DMS153 treated with DMSO at 0.1 percent for 48 hours (cell line): Measurements from ENCODE around the gene ACOT7.
A peak's percentile ranks its signal among the peaks of the same experiment; 100 is the strongest.

Experiments used
- DNase-seq: peaks from one replicate; lab custom pipeline; 2025; ENCODE audit not compliant: unreplicated experiment; lab: John Stamatoyannopoulos, UW

Gene ACOT7

DNA sequence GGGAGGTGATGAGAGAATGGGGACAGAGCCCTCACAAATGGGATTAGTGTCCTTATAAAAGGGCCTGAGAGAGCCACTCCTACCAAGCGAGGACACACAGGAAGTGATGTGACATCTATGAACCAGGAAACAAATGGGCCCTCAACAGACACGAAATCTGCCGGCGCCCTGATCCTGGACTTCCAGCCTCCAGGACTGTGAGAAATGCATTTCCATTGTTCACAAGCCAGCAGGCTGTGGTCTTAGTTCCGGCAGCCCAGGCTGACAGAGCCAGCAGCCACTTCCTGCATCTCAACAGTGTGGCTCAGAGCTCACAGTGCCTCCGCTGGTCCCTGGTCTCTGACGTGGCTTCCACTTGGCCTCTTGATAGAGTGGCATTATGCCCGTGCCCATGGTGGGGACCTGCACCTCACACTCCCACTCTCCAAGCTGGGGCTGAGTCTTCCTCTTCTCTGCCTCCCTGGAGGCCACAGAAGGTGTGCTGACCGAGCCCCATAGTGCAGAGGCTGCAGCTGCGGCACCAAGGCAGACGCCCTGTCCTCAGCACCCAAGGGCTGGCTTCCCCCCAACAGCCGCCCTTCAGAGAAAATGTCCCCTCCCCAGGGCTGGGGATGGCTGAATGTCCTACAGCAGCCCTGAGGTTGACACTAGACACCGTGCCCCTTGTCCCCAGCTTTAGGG lies 44.9 kb downstream of the ACOT7 start:
- DNase-seq: peak; percentile 44

- DNase-seq: no peak
These were observed 45.7 kb downstream of the ACOT7 start for GRCh38 chr1:6347641-6348487.

DNA sequence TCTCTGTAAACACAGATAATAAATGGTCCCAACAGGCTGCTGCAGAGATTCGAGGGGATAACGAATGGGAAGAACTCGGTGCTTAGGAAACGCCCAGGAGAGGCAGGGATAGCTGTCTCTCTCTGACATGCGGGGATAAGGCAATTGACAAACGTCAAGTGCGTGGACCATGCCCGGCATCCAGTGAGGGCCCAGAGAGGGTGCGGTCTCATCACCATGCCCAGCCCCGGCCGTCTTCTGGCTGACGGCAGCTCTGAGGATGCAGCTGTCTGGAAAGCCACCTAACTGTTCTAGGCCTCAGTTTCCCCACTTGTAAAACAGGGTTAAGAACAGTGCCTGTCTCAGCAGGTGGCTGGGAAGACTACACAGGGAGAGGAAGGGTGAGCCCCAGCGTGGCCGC lies 48.1 kb downstream of the ACOT7 start:
- DNase-seq: no peak

GRCh38 chr1:6345009-6345408 lies 48.6 kb downstream of the ACOT7 start:
- no peak for DNase-seq

DNA sequence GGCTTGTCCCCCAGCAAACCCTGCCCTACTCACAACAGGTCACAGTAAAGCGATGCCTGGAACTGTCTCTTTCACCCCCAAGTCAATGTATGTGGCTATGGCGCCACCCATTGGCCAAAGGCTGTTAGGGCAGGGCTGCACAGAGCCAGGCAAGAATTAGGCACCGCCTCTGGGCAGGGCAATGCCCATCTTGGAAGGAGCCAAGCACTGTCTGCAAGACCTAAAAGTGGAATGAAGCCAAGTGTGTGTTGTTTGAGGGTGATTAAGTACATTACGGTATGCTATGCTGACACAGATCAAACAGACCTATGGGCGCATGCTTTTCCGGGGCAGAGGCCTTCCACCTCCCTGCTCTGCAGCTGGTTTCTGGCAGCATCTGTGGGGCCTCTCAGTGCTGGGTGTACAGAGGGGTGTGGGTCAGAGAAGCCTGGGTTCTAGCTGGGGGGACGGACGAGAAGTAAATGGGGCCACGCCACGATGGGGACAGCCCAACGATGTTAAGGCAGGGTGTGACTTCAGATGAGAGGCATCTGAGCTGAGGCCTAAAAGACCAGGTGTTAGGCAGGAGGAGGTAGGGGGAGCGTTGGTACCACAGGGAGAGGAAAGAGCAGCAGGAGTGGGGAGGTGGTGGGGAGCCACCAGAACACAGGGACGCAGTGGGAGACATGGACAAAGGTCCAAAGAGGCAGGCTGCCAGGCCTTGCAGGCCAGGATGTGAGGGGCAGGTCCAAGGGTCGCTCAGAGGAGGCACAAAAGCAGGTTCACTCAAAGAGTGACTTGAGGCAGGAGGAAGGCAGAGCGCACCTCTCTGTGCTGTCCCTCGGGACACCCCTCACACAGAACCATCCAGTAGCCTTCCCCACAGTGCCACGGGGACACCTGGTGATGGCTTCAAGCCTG lies 49.8 kb downstream of the ACOT7 start:
- DNase-seq: peak; percentile 27

- no peak for DNase-seq
These were observed 51.5 kb downstream of the ACOT7 start for GRCh38 chr1:6342056-6342455.

DNA sequence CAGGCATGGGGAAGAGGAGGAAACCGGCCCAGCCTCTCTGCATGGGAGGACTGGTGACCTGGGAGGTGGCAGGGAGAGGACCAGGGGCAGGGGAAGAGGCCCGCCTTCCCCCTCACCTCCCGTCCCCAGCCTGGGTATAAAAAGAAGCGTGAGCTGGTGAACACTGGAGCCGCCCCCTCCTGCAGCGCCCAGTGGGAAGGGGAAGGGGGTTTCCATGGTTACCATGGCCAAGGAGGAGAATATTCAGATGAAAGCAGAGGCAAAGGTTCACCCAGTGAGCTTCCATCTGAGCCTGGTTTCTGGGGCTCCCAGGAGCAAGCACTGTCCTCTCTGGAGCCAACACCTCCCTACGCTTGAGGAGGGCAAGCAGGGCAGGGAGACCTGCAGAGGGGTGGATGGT lies 54.9 kb downstream of the ACOT7 start:
- DNase-seq: no peak

GRCh38 chr1:6336776-6337622 lies 56.6 kb downstream of the ACOT7 start:
- DNase-seq: no peak

GRCh38 chr1:6334261-6334993 lies 59.1 kb downstream of the ACOT7 start:
- DNase-seq: no peak

DNA sequence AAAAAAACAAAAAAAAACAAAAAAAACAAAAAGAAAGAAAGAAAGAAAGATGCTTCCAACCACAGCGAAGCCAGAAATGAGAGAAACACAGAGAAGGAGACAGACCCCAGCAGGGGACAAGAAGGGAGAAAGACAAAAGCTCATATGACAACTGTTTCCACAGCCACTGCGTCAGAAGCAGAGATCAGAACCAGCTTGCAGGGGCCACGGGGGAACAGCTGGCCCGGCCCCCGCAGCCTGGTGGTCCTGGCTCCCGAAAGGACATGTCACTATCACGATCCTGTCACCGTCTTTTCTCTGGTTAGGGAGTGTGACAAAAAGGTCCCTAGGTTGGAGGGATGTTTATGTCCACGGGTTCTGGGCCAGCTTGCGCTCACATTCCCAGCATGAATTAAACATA lies 60.7 kb downstream of the ACOT7 start:
- DNase-seq: no peak

DNA sequence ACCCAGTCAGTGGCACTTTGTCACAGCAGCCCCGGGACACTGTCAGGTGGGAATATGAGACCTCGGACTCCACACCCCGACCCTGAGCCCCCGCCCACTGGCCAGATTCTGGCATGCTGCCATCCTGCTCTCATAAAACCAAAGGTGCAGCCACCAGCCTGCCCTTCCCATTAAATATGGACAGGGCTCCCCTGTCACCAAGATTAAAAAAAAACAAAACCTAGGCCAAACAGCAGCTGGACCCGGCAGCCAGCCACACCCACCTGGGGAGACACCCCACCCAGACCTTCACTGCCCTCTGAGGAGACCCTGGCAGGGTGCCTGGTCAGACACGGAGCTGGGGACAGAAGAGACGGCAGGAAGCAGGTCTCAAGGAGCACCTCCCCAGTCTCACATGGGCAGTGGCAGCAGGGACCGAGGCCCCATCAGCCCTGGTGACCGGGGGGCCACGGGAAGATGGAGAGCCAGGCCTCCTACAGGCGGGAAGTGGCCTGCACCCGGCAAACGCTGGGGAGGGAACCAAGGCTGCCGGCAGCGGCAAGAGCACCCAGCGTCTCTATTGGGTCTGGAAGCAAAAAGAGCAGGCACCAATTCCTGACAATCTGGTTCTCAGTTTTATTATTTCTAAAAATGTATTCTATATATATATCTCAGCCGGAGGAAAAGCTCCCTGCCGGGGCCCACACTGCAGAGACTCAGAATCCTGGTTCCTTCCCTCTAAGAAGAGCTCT lies 61.9 kb downstream of the ACOT7 start:
- DNase-seq: no peak

- no peak for DNase-seq
These were observed 63.1 kb downstream of the ACOT7 start for GRCh38 chr1:6330410-6330911.

- no peak for DNase-seq
These were observed 63.7 kb downstream of the ACOT7 start for GRCh38 chr1:6329851-6330250.

DNA sequence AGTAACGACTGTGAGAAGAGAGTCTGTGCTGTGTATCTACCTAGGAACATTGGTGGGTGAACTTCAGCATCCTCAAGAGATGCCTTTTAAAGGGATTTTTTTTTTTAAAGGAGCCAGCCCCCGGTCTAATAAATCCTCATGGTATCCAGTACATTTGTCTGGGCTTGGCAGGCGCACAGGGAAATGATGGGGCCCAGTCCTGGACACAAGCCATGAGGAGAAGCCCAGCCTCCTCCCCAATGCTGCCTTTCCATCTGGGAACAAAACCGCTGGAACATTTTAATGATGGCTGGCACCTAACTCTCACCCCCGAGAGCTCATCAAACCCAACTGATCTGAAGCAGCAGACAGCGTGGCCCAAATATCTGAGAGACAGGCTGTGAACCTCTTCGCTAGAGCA lies 64.2 kb downstream of the ACOT7 start:
- no peak for DNase-seq

GRCh38 chr1:6328696-6329095 lies 64.9 kb downstream of the ACOT7 start:
- no peak for DNase-seq

GRCh38 chr1:6328091-6328490 lies 65.5 kb downstream of the ACOT7 start:
- DNase-seq: no peak

- no peak for DNase-seq
These were observed 68.1 kb downstream of the ACOT7 start for GRCh38 chr1:6325482-6325881.

DNA sequence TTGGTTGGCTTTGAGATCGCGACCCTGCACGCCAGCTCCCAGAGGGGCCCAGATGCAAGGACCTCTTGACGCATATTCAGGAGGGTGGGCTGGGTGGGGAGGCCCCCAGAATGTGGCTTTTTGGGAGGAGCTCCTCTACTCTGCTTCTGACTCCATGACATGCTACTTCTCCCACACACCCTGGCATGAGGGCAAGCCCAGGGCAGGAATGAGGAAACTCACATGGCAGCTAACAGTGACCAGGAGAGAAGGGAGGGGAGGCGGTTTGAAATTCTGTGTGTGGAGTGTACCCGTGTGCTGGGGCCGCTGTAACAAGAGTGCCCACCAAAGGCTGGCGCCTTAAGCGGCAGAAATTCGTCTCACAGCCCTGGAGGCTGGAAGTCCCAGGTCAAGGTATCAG lies 71.4 kb downstream of the ACOT7 start:
- DNase-seq: no peak

DNA sequence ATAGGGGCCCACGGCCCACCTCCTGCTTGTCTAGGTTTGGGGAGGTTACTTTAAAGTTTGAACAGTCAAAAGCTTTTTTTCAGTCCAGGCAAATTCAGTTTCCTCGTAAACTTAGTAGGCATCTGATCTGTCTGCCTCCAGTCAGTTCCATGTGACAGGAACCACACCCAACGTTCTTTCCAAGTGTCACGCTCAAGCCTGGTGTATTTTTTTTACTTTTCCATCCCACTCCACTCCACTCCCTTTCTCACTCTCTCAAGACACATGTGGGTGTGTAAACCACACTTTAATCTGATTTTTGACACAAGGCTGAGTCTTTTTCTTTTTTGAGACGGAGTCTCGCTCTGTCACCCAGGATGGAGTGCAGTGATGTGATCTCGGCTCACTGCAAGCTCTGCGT lies 72.4 kb downstream of the ACOT7 start:
- no peak for DNase-seq
